Retinal pigment epithelial cell (primary cell): ENCODE measurements around the gene NKIRAS2.

Experiments
- DNase-seq: peaks from one replicate; pipeline ENCODE4 v3.0.0-alpha.2; 2010; ENCODE audit warnings: low read depth
- H3K4me3 ChIP-seq: 2 replicates; pipeline ENCODE4 v1.5.1; 2011; ENCODE audit warnings: mild to moderate bottlenecking, low read length, control low read depth, moderate library complexity
- CTCF ChIP-seq: conservative IDR thresholded peaks from 2 replicates; pipeline ENCODE4 v1.5.1; 2011; ENCODE audit warnings: low read depth, low read length, control low read depth, inconsistent platforms

Gene NKIRAS2

GRCh38 chr17:42041619-42042018 lies 21.7 kb downstream of the NKIRAS2 start:
- H3K4me3 ChIP-seq, result no peak overlapping the region
- DNase-seq, result no peak
- no peak for TF ChIP-seq CTCF

- no peak overlapping the region for H3K4me3 ChIP-seq
- no peak for DNase-seq
- TF ChIP-seq CTCF, result no peak
Observed at GRCh38 chr17:42042598-42043319, 22.9 kb downstream of the NKIRAS2 start.

- H3K4me3 ChIP-seq, result no peak overlapping the region
- DNase-seq, result no peak
- TF ChIP-seq CTCF, result no peak
Observed at GRCh38 chr17:42045719-42046118, 25.8 kb downstream of the NKIRAS2 start.

- H3K4me3 ChIP-seq, result no peak overlapping the region
- TF ChIP-seq CTCF, result no peak
- no peak for DNase-seq
Observed at GRCh38 chr17:42047343-42047742, 27.5 kb downstream of the NKIRAS2 start.

- H3K4me3 ChIP-seq, result peak overlapping the region; percentile 51
- TF ChIP-seq CTCF, result no peak
- DNase-seq, result no peak
Observed at GRCh38 chr17:42049834-42050392, 30.0 kb downstream of the NKIRAS2 start.

- TF ChIP-seq CTCF, result peak; percentile 29
- H3K4me3 ChIP-seq, result peak within 1 kb of the TSS; percentile 51
- DNase-seq, result no peak
Observed at GRCh38 chr17:42050393-42051012, 30.6 kb downstream of the NKIRAS2 start, which contains the start of gene C17orf113. TSS of gene C17orf113 (minus strand) at chr17:42050601. CDS start at chr17:42043376, 7,225 bp downstream.
